Lower lobe of right lung (tissue), 2 donors: ENCODE results near the gene EFCAB6. TPM values are rescaled to one million over a fixed set of nuclear protein-coding genes. Genes with fewer than 3 reads are reported as not detected.

Source experiments
- ATAC-seq, 2 donors: fragments of 200-7000 bp; cut with Tn5 transposase; one replicate each; pipeline ENCODE4 v1.9.1; 2020 to 2022; ENCODE audit warnings: mild to moderate bottlenecking in 2 of 2, moderate library complexity in 2 of 2
- DNase-seq: peaks from one replicate; pipeline ENCODE4 v3.0.0-alpha.2; 2020
- H3K27ac ChIP-seq: fragments of 200-600 bp; one replicate; pipeline ENCODE4 v1.8.0; 2022
- H3K27me3 ChIP-seq: fragments of 200-600 bp; one replicate; pipeline ENCODE4 v1.8.0; 2022; ENCODE audit warnings: low read depth
- H3K36me3 ChIP-seq: fragments of 200-600 bp; one replicate; pipeline ENCODE4 v1.8.0; 2022; ENCODE audit warnings: mild to moderate bottlenecking
- H3K4me1 ChIP-seq: fragments of 200-600 bp; one replicate; pipeline ENCODE4 v1.8.0; 2022
- H3K4me3 ChIP-seq: fragments of 200-600 bp; one replicate; pipeline ENCODE4 v1.8.0; 2022; ENCODE audit warnings: mild to moderate bottlenecking
- H3K9me3 ChIP-seq: fragments of 200-600 bp; one replicate; pipeline ENCODE4 v1.8.0; 2022
- intact Hi-C: fragments of 100-400 bp; cut with DNase I; formaldehyde crosslinking; loops from one replicate; pipeline ENCODE4 v1.11.0; 2022
- total RNA-seq: library from RNA; stranded (reverse); fragmentation: NEBNext Ultra II Directional; extraction: Animal tissue kit (Norgen Biotek cat#: 25700); gene quantifications from one replicate; pipeline ENCODE4 v1.2.1, GENCODE V29; 2021
- TF ChIP-seq, protein P1 (sequence below): fragments of 200-600 bp; IDR thresholded peaks from one replicate; pipeline ENCODE4 v1.8.0; 2022; ENCODE audit warnings: antibody characterized with exemption, mild to moderate bottlenecking
- donor health status: DM: no; HTN: yes; CAD: no; lungs with severe emphysema.

The EFCAB6 gene
- total RNA-seq, 1 donor from 2014 or later: 5.8 TPM

DNA sequence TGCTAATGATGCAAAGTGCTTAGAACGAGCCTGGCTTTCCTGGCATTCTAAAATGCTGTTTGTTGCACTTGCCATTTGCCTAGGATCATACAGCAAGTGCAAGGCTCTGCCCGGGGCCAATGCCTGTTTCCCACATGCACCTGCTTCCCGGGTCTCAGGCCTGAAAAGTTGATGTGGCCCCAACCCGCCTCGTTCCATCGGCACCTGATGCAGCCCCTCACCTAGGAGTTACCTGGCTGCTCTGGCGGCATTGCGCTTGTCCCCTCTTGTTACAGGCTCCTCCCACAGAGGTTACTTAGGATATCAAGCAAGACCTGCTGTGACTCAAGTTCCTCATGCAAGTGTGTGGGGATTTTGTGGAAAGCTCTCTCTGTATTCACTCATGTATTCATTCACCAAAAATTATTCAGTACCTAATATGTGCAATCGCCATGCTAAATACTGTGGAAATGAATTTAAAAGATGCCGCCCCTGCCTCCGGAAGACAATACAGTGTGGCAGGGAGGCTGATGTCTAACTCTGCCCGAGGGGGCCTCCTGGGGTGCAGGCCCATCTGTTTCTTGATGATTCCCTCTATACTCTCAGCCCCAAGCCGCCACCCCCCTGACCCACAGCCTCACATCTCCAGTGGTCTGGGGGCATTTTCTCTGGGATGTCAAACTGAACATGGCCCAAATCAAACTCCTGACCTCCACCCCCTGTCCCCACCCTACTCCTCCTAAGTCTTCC lies 184.5 kb downstream of the EFCAB6 start:
- no peak overlapping the region for H3K27ac ChIP-seq
- no peak overlapping the region for H3K4me3 ChIP-seq
- intact Hi-C loops: no loop called here
- TF ChIP-seq, protein P1, sequence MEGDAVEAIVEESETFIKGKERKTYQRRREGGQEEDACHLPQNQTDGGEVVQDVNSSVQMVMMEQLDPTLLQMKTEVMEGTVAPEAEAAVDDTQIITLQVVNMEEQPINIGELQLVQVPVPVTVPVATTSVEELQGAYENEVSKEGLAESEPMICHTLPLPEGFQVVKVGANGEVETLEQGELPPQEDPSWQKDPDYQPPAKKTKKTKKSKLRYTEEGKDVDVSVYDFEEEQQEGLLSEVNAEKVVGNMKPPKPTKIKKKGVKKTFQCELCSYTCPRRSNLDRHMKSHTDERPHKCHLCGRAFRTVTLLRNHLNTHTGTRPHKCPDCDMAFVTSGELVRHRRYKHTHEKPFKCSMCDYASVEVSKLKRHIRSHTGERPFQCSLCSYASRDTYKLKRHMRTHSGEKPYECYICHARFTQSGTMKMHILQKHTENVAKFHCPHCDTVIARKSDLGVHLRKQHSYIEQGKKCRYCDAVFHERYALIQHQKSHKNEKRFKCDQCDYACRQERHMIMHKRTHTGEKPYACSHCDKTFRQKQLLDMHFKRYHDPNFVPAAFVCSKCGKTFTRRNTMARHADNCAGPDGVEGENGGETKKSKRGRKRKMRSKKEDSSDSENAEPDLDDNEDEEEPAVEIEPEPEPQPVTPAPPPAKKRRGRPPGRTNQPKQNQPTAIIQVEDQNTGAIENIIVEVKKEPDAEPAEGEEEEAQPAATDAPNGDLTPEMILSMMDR: no peak
- H3K4me1 ChIP-seq: no peaks in the 10 kb centered on the region
- no peaks in the 10 kb centered on the region for H3K9me3 ChIP-seq
- H3K36me3 ChIP-seq: no peaks in the 10 kb centered on the region
- DNase-seq (no peak), ATAC-seq (no peak)
- H3K27me3 ChIP-seq: no peaks in the 10 kb centered on the region

- Histone ChIP-seq H3K4me1 (no peaks in the 10 kb centered on the region), H3K36me3 (no peaks in the 10 kb centered on the region), H3K9me3 (no peaks in the 10 kb centered on the region), H3K27me3 (no peaks in the 10 kb centered on the region), H3K27ac (no peak overlapping the region), H3K4me3 (no peak overlapping the region)
- DNase-seq (no peak), ATAC-seq (no peak)
- TF ChIP-seq, protein P1: no peak
- intact Hi-C loops: no loop called here
These were observed 186.9 kb downstream of the EFCAB6 start for GRCh38 chr22:43625242-43625641.

DNA sequence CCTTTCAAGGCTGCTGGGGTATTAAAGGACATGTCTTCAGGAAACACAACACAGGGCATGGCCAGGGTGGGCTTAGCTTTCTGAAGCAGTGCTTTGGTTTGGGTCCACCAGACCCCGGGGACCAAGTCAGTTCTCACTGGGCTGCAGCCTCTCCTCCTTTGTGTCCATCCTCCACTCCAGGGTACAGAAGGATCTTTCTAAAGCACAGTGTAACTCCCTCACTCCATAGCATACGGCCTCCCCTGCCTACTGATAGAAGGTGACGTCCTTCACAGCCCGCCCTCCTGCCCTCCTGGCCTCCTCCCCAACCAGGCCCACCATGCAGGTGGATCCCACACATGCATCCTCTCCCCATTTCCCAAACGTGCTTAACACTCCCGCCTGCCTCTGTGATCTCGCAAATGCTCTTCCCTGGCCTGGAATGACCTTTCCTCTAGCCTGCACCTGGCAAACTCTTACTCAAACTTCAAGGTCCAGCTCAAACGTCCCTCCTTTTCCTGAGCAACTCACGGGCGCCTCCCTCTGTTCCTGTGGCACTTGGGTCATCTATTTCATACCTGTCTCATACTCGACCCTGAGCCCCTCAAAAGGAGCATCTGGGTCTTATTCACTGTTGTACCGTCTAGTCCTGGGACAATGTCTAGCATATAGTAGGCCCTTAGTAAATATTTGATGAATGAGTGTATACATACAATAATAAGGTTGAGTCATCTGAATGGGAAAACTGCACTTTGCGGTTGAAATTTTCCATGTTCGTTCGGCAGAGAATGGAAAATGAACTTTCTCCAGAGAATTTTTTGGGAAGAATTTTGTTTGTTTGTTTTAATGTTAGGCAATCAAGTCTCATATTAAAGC lies 187.7 kb downstream of the EFCAB6 start:
- TF ChIP-seq, protein P1: no peak
- intact Hi-C loops: no loop called here
- ATAC-seq: no peak

GRCh38 chr22:43622886-43623285 lies 189.2 kb downstream of the EFCAB6 start:
- Histone ChIP-seq H3K4me3 (no peak overlapping the region), H3K4me1 (no peaks in the 10 kb centered on the region), H3K27ac (no peak overlapping the region), H3K9me3 (no peaks in the 10 kb centered on the region), H3K36me3 (no peaks in the 10 kb centered on the region), H3K27me3 (no peaks in the 10 kb centered on the region)
- TF ChIP-seq, protein P1: no peak
- ATAC-seq: no peak
- intact Hi-C loops: no loop called here
- DNase-seq: no peak

More for the DNA sequence above, 187.7 kb downstream of the EFCAB6 start:
- Histone ChIP-seq H3K27ac (no peak overlapping the region), H3K36me3 (no peaks in the 10 kb centered on the region), H3K9me3 (no peaks in the 10 kb centered on the region), H3K4me3 (no peak overlapping the region), H3K4me1 (no peaks in the 10 kb centered on the region), H3K27me3 (no peaks in the 10 kb centered on the region)
- DNase-seq: no peak

- ATAC-seq (no peak), DNase-seq (no peak)
- TF ChIP-seq, protein P1: no peak
- H3K4me1 ChIP-seq: no peaks in the 10 kb centered on the region
- no peaks in the 10 kb centered on the region for H3K27me3 ChIP-seq
- no peaks in the 10 kb centered on the region for H3K36me3 ChIP-seq
- intact Hi-C loops: no loop called here
- no peak overlapping the region for H3K4me3 ChIP-seq
- no peak overlapping the region for H3K27ac ChIP-seq
- H3K9me3 ChIP-seq: no peaks in the 10 kb centered on the region
These were observed 191.9 kb downstream of the EFCAB6 start for GRCh38 chr22:43620197-43620596.
